HEK293T (cell line): ENCODE results near the gene POLG.

Experiments used
- CTCF ChIA-PET: fragments of 350-600 bp; formaldehyde crosslinking; extraction: SDS; loops from one replicate; lab custom pipeline; 2021; ENCODE audit warnings: antibody characterized with exemption, inconsistent platforms; lab: Yijun Ruan, JAX
- POLR2A ChIA-PET: fragments of 350-600 bp; formaldehyde crosslinking; extraction: SDS; loops from one replicate; lab custom pipeline; 2020; ENCODE audit warnings: antibody characterized with exemption, inconsistent platforms; lab: Yijun Ruan, JAX
- DNase-seq: peaks from one replicate; pipeline ENCODE4 v3.0.0; 2012; ENCODE audit warnings: mixed read lengths; ENCODE audit errors: extremely low spot score
- ARNT ChIP-seq: fragments of 450-650 bp; IDR thresholded peaks from 2 replicates; pipeline ENCODE4 v1.6.1; 2017; ENCODE audit warnings: mild to moderate bottlenecking
- BHLHE40 ChIP-seq: fragments of 450-650 bp; IDR thresholded peaks from 2 replicates; pipeline ENCODE4 v1.6.1; 2016; ENCODE audit warnings: mild to moderate bottlenecking, moderate library complexity, borderline replicate concordance
- CTBP1 ChIP-seq: fragments of 450-650 bp; IDR thresholded peaks from 2 replicates; pipeline ENCODE4 v1.6.1; 2016; ENCODE audit warnings: borderline replicate concordance
- ELF4 ChIP-seq: fragments of 450-650 bp; IDR thresholded peaks from 2 replicates; pipeline ENCODE4 v1.6.1; 2017; ENCODE audit warnings: antibody characterized with exemption
- FOXA1 ChIP-seq: fragments of 450-650 bp; IDR thresholded peaks from 2 replicates; pipeline ENCODE4 v1.6.1; 2016; ENCODE audit warnings: mild to moderate bottlenecking
- FOXK2 ChIP-seq: fragments of 450-650 bp; IDR thresholded peaks from 2 replicates; pipeline ENCODE4 v1.6.1; 2016; ENCODE audit warnings: mild to moderate bottlenecking
- FOXM1 ChIP-seq: fragments of 450-650 bp; IDR thresholded peaks from 2 replicates; pipeline ENCODE4 v1.6.1; 2017; ENCODE audit warnings: mild to moderate bottlenecking, borderline replicate concordance
- HDGF ChIP-seq: fragments of 450-650 bp; IDR thresholded peaks from 2 replicates; pipeline ENCODE4 v1.6.1; 2017; ENCODE audit warnings: antibody characterized with exemption, borderline replicate concordance
- L3MBTL2 ChIP-seq: fragments of 450-650 bp; conservative IDR thresholded peaks from 2 replicates; pipeline ENCODE4 v1.6.1; 2016; ENCODE audit warnings: mild to moderate bottlenecking
- LEF1 ChIP-seq: fragments of 450-650 bp; IDR thresholded peaks from 2 replicates; pipeline ENCODE4 v1.6.1; 2017; ENCODE audit warnings: mild to moderate bottlenecking, borderline replicate concordance
- NFRKB ChIP-seq: fragments of 450-650 bp; IDR thresholded peaks from 2 replicates; pipeline ENCODE4 v1.6.1; 2016; ENCODE audit warnings: mild to moderate bottlenecking, moderate library complexity
- PKNOX1 ChIP-seq: fragments of 450-650 bp; IDR thresholded peaks from 2 replicates; pipeline ENCODE4 v1.6.1; 2016
- SP1 ChIP-seq: fragments of 450-650 bp; IDR thresholded peaks from 2 replicates; pipeline ENCODE4 v1.6.1; 2017
- SUZ12 ChIP-seq: fragments of 450-650 bp; IDR thresholded peaks from 2 replicates; pipeline ENCODE4 v1.6.1; 2016; ENCODE audit warnings: mild to moderate bottlenecking
- TARDBP ChIP-seq: fragments of 450-650 bp; IDR thresholded peaks from 2 replicates; pipeline ENCODE4 v1.6.1; 2016
- ZNF384 ChIP-seq: fragments of 450-650 bp; IDR thresholded peaks from 2 replicates; pipeline ENCODE4 v1.6.1; 2016

POLG gene

GRCh38 chr15:89340573-89340972, 5.9 kb upstream of the POLG start:
- no peak for DNase-seq
- TF ChIP-seq SUZ12, result no peak
- TF ChIP-seq TARDBP, result no peak
- TF ChIP-seq LEF1, result no peak
- no peak for TF ChIP-seq FOXK2
- TF ChIP-seq CTBP1, result no peak
- TF ChIP-seq HDGF, result no peak
- TF ChIP-seq L3MBTL2, result no peak
- no peak for TF ChIP-seq ARNT
- TF ChIP-seq ELF4, result no peak
- ChIA-PET POLR2A (no interaction called here), CTCF (interaction anchor here (1.2 kb wide), 1 partner anchor 90 kb away, joined by 4 read pairs; no protein-coding TSS in a partner anchor)

GRCh38 chr15:89338036-89338435, 3.4 kb upstream of the POLG start:
- TF ChIP-seq LEF1, result no peak
- no peak for TF ChIP-seq ELF4
- TF ChIP-seq FOXA1, result no peak
- TF ChIP-seq SUZ12, result no peak
- no peak for TF ChIP-seq HDGF
- TF ChIP-seq SP1, result no peak
- no peak for TF ChIP-seq L3MBTL2
- TF ChIP-seq FOXK2, result no peak
- TF ChIP-seq NFRKB, result no peak
- TF ChIP-seq TARDBP, result no peak
- TF ChIP-seq FOXM1, result no peak
- TF ChIP-seq BHLHE40, result no peak
- TF ChIP-seq CTBP1, result no peak
- TF ChIP-seq ARNT, result no peak
- no peak for TF ChIP-seq PKNOX1
- TF ChIP-seq ZNF384, result no peak
- DNase-seq, result no peak
- POLR2A ChIA-PET, result no interaction called here
- CTCF ChIA-PET, result interaction anchor here (0.8 to 5.2 kb wide), 3 partner anchors 20 to 414 kb away, joined by 3 to 20 read pairs (median 4); no protein-coding TSS in a partner anchor

- DNase-seq, result peak; percentile 45
- ChIA-PET POLR2A (interaction anchor here (0.6 to 3.7 kb wide), 16 partner anchors 8 to 247 kb away, joined by 3 to 27 read pairs (median 4); partner anchors contain the start of genes ABHD2 and TICRR), CTCF (interaction anchor here (1.0 to 5.2 kb wide), 3 partner anchors 23 to 108 kb away, joined by 3 to 20 read pairs (median 4); no protein-coding TSS in a partner anchor)
- TF ChIP-seq LEF1, result no peak
Observed at GRCh38 chr15:89335298-89336041, 846 bp upstream of the POLG start.

- DNase-seq, result peak; percentile 70
- ChIA-PET POLR2A (interaction anchor here (1.0 to 3.7 kb wide), 6 partner anchors 9 to 241 kb away, joined by 3 to 27 read pairs (median 6); partner anchors contain the start of gene TICRR), CTCF (interaction anchor here (1.6 kb wide), 1 partner anchor 127 kb away, joined by 5 read pairs; no protein-coding TSS in a partner anchor)
- TF ChIP-seq FOXK2 (no peak), HDGF (no peak), LEF1 (0 out of 2 replicates have a peak, but pooled peaks have one; percentile 69), L3MBTL2 (peak; percentile 31; the same call in 1 of the 2 replicates), NFRKB (no peak), ARNT (no peak), SP1 (no peak), SUZ12 (no peak), ELF4 (no peak), BHLHE40 (no peak)
Observed at GRCh38 chr15:89333959-89334509, 590 bp downstream of the POLG start.

- DNase-seq, result no peak
- TF ChIP-seq HDGF (no peak), SUZ12 (no peak), LEF1 (no peak), PKNOX1 (no peak), FOXK2 (no peak), ZNF384 (no peak), TARDBP (no peak), NFRKB (no peak), ARNT (no peak), FOXA1 (no peak)
- ChIA-PET POLR2A (interaction anchor here (0.6 to 3.7 kb wide), 3 partner anchors 9 to 48 kb away, joined by 3 to 27 read pairs (median 6); no protein-coding TSS in a partner anchor), CTCF (interaction anchor here (1.0 to 1.6 kb wide), 5 partner anchors 9 to 139 kb away, joined by 3 to 7 read pairs (median 4); no protein-coding TSS in a partner anchor)
Observed at GRCh38 chr15:89333011-89333860, 1.4 kb downstream of the POLG start.

- ChIA-PET CTCF (interaction anchor here (1.0 to 1.6 kb wide), 6 partner anchors 8 to 140 kb away, joined by 3 to 7 read pairs (median 4); no protein-coding TSS in a partner anchor), POLR2A (interaction anchor here (3.7 kb wide), 1 partner anchor 8 kb away, joined by 27 read pairs; no protein-coding TSS in a partner anchor)
- peak; percentile 68 for DNase-seq
- no peak for TF ChIP-seq L3MBTL2
- no peak for TF ChIP-seq SP1
- TF ChIP-seq FOXK2, result no peak
- no peak for TF ChIP-seq ELF4
- TF ChIP-seq BHLHE40, result no peak
Observed at GRCh38 chr15:89332446-89332845, 2.2 kb downstream of the POLG start.
